Measurements from ENCODE around the gene ITGB1BP2. TPM values are rescaled to one million over a fixed set of nuclear protein-coding genes. Genes with fewer than 3 reads are reported as not detected.
"Not testable (repeated sequence)": the region's sequence is repeated elsewhere in the genome, so short reads cannot be mapped to it uniquely, and the experiment has no call there.

Gene ITGB1BP2
- total and polyA plus RNA-seq, 10 donors: 1.4 to 8.3 (median 2.1) TPM

- TF ChIP-seq CTCF (IDR thresholded peaks at IDR 0.05 in 8 of 11, conservative IDR thresholded peaks at IDR 0.05 in 3 of 11): no peak
- TF ChIP-seq POLR2AphosphoS5 (IDR thresholded peaks at IDR 0.05): no peak
- no peak for TF ChIP-seq POLR2A (IDR thresholded peaks at IDR 0.05)
- 77 to 98% (median 93%) methylated on average over 7 of the region's 7 CpGs for WGBS, 5 donors
- intact Hi-C loops (cut with DNase I; ENCODE audit: low total_unique reads): no loop called here
- peaks cover 0 to 82% (median 72%) of the 10 kb centered on the region in 6 donors for H3K36me3 ChIP-seq
- H3K4me1 ChIP-seq: peaks cover 0 to 18% (median 7%) of the 10 kb centered on the region in 6 donors
- no peaks in the 10 kb centered on the region for H3K9me3 ChIP-seq
- H3K27me3 ChIP-seq (replicated peaks in 1 of 7): no peaks in the 10 kb centered on the region
- H3K4me3 ChIP-seq: no peak overlapping the region
- DNase-seq: no peak
- no peak overlapping the region for H3K27ac ChIP-seq
Measured at GRCh38 chrX:71292669-71293365, 8.7 kb upstream of the ITGB1BP2 start.

- Histone ChIP-seq H3K9me3 (no peaks in the 10 kb centered on the region), H3K36me3 (peaks cover 0 to 96% (median 84%) of the 10 kb centered on the region in 6 donors), H3K27me3 (replicated peaks in 1 of 7) (no peaks in the 10 kb centered on the region), H3K4me1 (no peaks in the 10 kb centered on the region), H3K4me3 (no peak overlapping the region), H3K27ac (no peak overlapping the region)
- DNase-seq: no peak
- 90 to 98% (median 93%) methylated on average over 5 to 6 of the region's 6 CpGs for WGBS, 5 donors
- TF ChIP-seq POLR2A (IDR thresholded peaks at IDR 0.05) (no peak), CTCF (IDR thresholded peaks at IDR 0.05 in 8 of 11, conservative IDR thresholded peaks at IDR 0.05 in 3 of 11) (no peak), POLR2AphosphoS5 (IDR thresholded peaks at IDR 0.05) (no peak)
- intact Hi-C loops (cut with DNase I; ENCODE audit: low total_unique reads): no loop called here
Measured at GRCh38 chrX:71296806-71297205, 4.7 kb upstream of the ITGB1BP2 start.

GRCh38 chrX:71298119-71298518 lies 3.4 kb upstream of the ITGB1BP2 start:
- Histone ChIP-seq H3K27me3 (replicated peaks in 1 of 7) (no peaks in the 10 kb centered on the region), H3K4me3 (no peak overlapping the region), H3K27ac (no peak overlapping the region), H3K9me3 (no peaks in the 10 kb centered on the region), H3K4me1 (peaks cover 0 to 8% (median 2%) of the 10 kb centered on the region in 6 donors), H3K36me3 (peaks cover 0 to 82% (median 72%) of the 10 kb centered on the region in 6 donors)
- intact Hi-C loops (cut with DNase I; ENCODE audit: low total_unique reads): no loop called here
- DNase-seq: no peak
- 51 to 91% (median 64%) methylated on average over 3 of the region's 3 CpGs for WGBS, 5 donors
- TF ChIP-seq POLR2AphosphoS5 (IDR thresholded peaks at IDR 0.05) (no peak), POLR2A (IDR thresholded peaks at IDR 0.05) (no peak), CTCF (IDR thresholded peaks at IDR 0.05 in 8 of 11, conservative IDR thresholded peaks at IDR 0.05 in 3 of 11) (no peak)

- H3K4me3 ChIP-seq; H3K9me3 ChIP-seq; H3K4me1 ChIP-seq; intact Hi-C loops (cut with DNase I; ENCODE audit: low total_unique reads); H3K27ac ChIP-seq; DNase-seq; H3K27me3 ChIP-seq (replicated peaks in 1 of 7): not testable (repeated sequence)
- H3K36me3 ChIP-seq: peaks cover 0 to 63% (median 53%) of the 10 kb centered on the region in 6 donors
- WGBS, 5 donors: 83 to 95% (median 90%) methylated on average over 3 to 7 of the region's 7 CpGs
Measured at GRCh38 chrX:71300064-71300463, 1.5 kb upstream of the ITGB1BP2 start.

- H3K27me3 ChIP-seq (replicated peaks in 1 of 7); H3K4me1 ChIP-seq; H3K9me3 ChIP-seq; H3K4me3 ChIP-seq; intact Hi-C loops (cut with DNase I; ENCODE audit: low total_unique reads); DNase-seq; H3K27ac ChIP-seq: not testable (repeated sequence)
- 79 to 93% (median 89%) methylated on average over 7 of the region's 7 CpGs for WGBS, 5 donors
- peaks cover 0 to 59% (median 48%) of the 10 kb centered on the region in 6 donors for H3K36me3 ChIP-seq
Measured at GRCh38 chrX:71300495-71300894, 1.1 kb upstream of the ITGB1BP2 start.
